Endodermal cell (in vitro differentiated cells): ENCODE measurements around the gene LRSAM1. TPM values are rescaled to one million over a fixed set of nuclear protein-coding genes. Genes with fewer than 3 reads are reported as not detected.

ENCODE experiments used
- DNase-seq: peaks from one replicate; pipeline ENCODE4 v3.0.0-alpha.2; 2017
- H3K27ac ChIP-seq: 2 replicates; pipeline ENCODE4 v1.5.1; 2013; ENCODE audit warnings: mild to moderate bottlenecking, low read depth, low read length, moderate library complexity
- H3K27me3 ChIP-seq: 2 replicates; pipeline ENCODE4 v1.6.1; 2013; ENCODE audit warnings: mild to moderate bottlenecking, low read length, moderate library complexity; ENCODE audit not compliant: insufficient read depth, control insufficient read depth, poor library complexity, severe bottlenecking
- H3K36me3 ChIP-seq: 2 replicates; pipeline ENCODE4 v1.7.0; 2013; ENCODE audit warnings: mild to moderate bottlenecking, low read length, moderate library complexity; ENCODE audit not compliant: control insufficient read depth, insufficient read depth
- H3K4me1 ChIP-seq: one replicate; pipeline ENCODE4 v1.7.0; 2013; ENCODE audit warnings: low read length; ENCODE audit not compliant: control insufficient read depth, insufficient read depth
- H3K4me3 ChIP-seq: 2 replicates; pipeline ENCODE4 v1.5.1; 2013; ENCODE audit warnings: mild to moderate bottlenecking, low read length, moderate library complexity
- H3K9ac ChIP-seq: 2 replicates; pipeline ENCODE4 v1.6.1; 2013; ENCODE audit warnings: mild to moderate bottlenecking, low read length, moderate library complexity; ENCODE audit not compliant: poor library complexity, severe bottlenecking; ENCODE audit errors: extremely low read depth
- H3K9me3 ChIP-seq: 2 replicates; pipeline ENCODE4 v1.6.1; 2013; ENCODE audit warnings: mild to moderate bottlenecking, low read length, moderate library complexity; ENCODE audit not compliant: control insufficient read depth
- H3K27ac Mint-ChIP-seq: 2 replicates; pipeline ENCODE4 v1.8.0; 2020; ENCODE audit warnings: mixed read lengths
- H3K27me3 Mint-ChIP-seq: 2 replicates; pipeline ENCODE4 v1.8.0; 2021; ENCODE audit warnings: mild to moderate bottlenecking, mixed read lengths; ENCODE audit not compliant: insufficient read depth
- H3K36me3 Mint-ChIP-seq: 2 replicates; pipeline ENCODE4 v1.8.0; 2020; ENCODE audit warnings: low read depth, mixed read lengths
- H3K4me1 Mint-ChIP-seq: 2 replicates; pipeline ENCODE4 v1.8.0; 2020; ENCODE audit warnings: mixed read lengths
- H3K4me3 Mint-ChIP-seq: 2 replicates; pipeline ENCODE4 v1.8.0; 2020; ENCODE audit warnings: mild to moderate bottlenecking, moderate library complexity, mixed read lengths
- H3K9me3 Mint-ChIP-seq: 2 replicates; pipeline ENCODE4 v1.8.0; 2020; ENCODE audit warnings: mild to moderate bottlenecking, mixed read lengths
- CTCF ChIP-seq: fragments of 200-600 bp; sonication (generic); conservative IDR thresholded peaks from 2 replicates; pipeline ENCODE4 v1.5.0; 2021; ENCODE audit warnings: antibody characterized with exemption, mild to moderate bottlenecking
- WGBS, 2 experiments: methylation state at CpG; one replicate each; pipeline versions ENCODE4 v1.1.5 to v1.1.7; 2013; ENCODE audit warnings: missing lambda C conversion rate in 2 of 2, mixed read lengths in 1 of 2; ENCODE audit not compliant: insufficient coverage in 1 of 2, insufficient read length in 1 of 2; 5-methylcytosine and 5-hydroxymethylcytosine counted together
- total RNA-seq, 2 donors: library from RNA; stranded (reverse); fragmentation: NEBNext Ultra II Directional in 1 of 2; extraction: Animal tissue kit (Norgen Biotek cat#: 25700) in 1 of 2; gene quantifications; 2 replicates in 1 of 2; 3 replicates in 1 of 2; pipeline ENCODE4 v1.2.1, GENCODE V29; 2021

Gene LRSAM1
- total RNA-seq, 2 donors from 2014 or later, result 18.4 to 19.8 TPM

- Mint-ChIP-seq H3K4me3 (no peak overlapping the region), H3K9me3 (peaks cover 38% of the 10 kb centered on the region)
These were observed 71.4 kb downstream of the LRSAM1 start for GRCh38 chr9:127522727-127523126.

GRCh38 chr9:127523312-127523851 lies 72.1 kb downstream of the LRSAM1 start:
- Mint-ChIP-seq H3K27me3 (no peaks in the 10 kb centered on the region), H3K36me3 (peaks cover 67% of the 10 kb centered on the region), H3K4me1 (peaks cover 5% of the 10 kb centered on the region), H3K4me3 (no peak overlapping the region), H3K27ac (no peak overlapping the region), H3K9me3 (peaks cover 38% of the 10 kb centered on the region)
- peak; percentile 84 for DNase-seq
- 89 to 97% methylated on average over 5 to 9 of the region's 9 CpGs for WGBS, 2 experiments
- Histone ChIP-seq H3K27ac (no peak overlapping the region), H3K4me1 (no peaks in the 10 kb centered on the region), H3K36me3 (peaks cover 47% of the 10 kb centered on the region), H3K9me3 (peaks cover 35% of the 10 kb centered on the region), H3K27me3 (no peaks in the 10 kb centered on the region), H3K9ac (no peak overlapping the region), H3K4me3 (peak overlapping the region; percentile 58)
- TF ChIP-seq CTCF, result peak; percentile 85

More at GRCh38 chr9:127522727-127523126, 71.4 kb downstream of the LRSAM1 start:
- WGBS, 2 experiments, result 86% methylated on average over 2 of the region's 2 CpGs; no CpG with 5 or more reads in 1 of the 2 experiments
- no peaks in the 10 kb centered on the region for H3K27me3 ChIP-seq
- no peaks in the 10 kb centered on the region for H3K4me1 ChIP-seq
- H3K4me1 Mint-ChIP-seq, result no peaks in the 10 kb centered on the region
- H3K27ac Mint-ChIP-seq, result no peak overlapping the region
- no peak overlapping the region for H3K27ac ChIP-seq
- H3K9ac ChIP-seq, result no peak overlapping the region
- H3K4me3 ChIP-seq, result no peak overlapping the region
- no peaks in the 10 kb centered on the region for H3K27me3 Mint-ChIP-seq
- H3K9me3 ChIP-seq, result peaks cover 35% of the 10 kb centered on the region
- H3K36me3 Mint-ChIP-seq, result peaks cover 69% of the 10 kb centered on the region
- no peak for DNase-seq
- H3K36me3 ChIP-seq, result peaks cover 50% of the 10 kb centered on the region
- TF ChIP-seq CTCF, result no peak

- no peak for TF ChIP-seq CTCF
- Mint-ChIP-seq H3K4me3 (no peak overlapping the region), H3K27ac (no peak overlapping the region), H3K4me1 (peaks cover 12% of the 10 kb centered on the region), H3K27me3 (no peaks in the 10 kb centered on the region), H3K36me3 (peaks cover 63% of the 10 kb centered on the region), H3K9me3 (peaks cover 38% of the 10 kb centered on the region)
- Histone ChIP-seq H3K27me3 (no peaks in the 10 kb centered on the region), H3K4me1 (no peaks in the 10 kb centered on the region), H3K9ac (no peak overlapping the region), H3K27ac (peak overlapping the region; percentile 66), H3K9me3 (peaks cover 35% of the 10 kb centered on the region), H3K36me3 (peaks cover 47% of the 10 kb centered on the region), H3K4me3 (no peak overlapping the region)
- DNase-seq, result no peak
- 59 to 86% methylated on average over 2 to 6 of the region's 6 CpGs for WGBS, 2 experiments
These were observed 73.1 kb downstream of the LRSAM1 start for GRCh38 chr9:127524373-127524772.
